IPS DF 6.9 (cell line): ENCODE measurements around the gene RGS21.

Experiments used
- DNase-seq: peaks from one replicate; pipeline ENCODE4 v3.0.0-alpha.2; 2013; ENCODE audit warnings: low read depth, low spot score
- H3K27ac ChIP-seq: one replicate; pipeline ENCODE4 v1.5.1; 2013; ENCODE audit warnings: low read length, control low read depth
- H3K27me3 ChIP-seq: 2 replicates; pipeline ENCODE4 v1.6.1; 2013; ENCODE audit warnings: mild to moderate bottlenecking, low read length; ENCODE audit not compliant: control insufficient read depth, insufficient read depth
- H3K36me3 ChIP-seq: 2 replicates; pipeline ENCODE4 v1.6.1; 2013; ENCODE audit warnings: low read length; ENCODE audit not compliant: control insufficient read depth, insufficient read depth
- H3K4me1 ChIP-seq: 2 replicates; pipeline ENCODE4 v1.6.1; 2013; ENCODE audit warnings: low read length; ENCODE audit not compliant: control insufficient read depth, insufficient read depth
- H3K4me3 ChIP-seq: 2 replicates; pipeline ENCODE4 v1.5.1; 2013; ENCODE audit warnings: mild to moderate bottlenecking, low read length
- H3K9me3 ChIP-seq: 2 replicates; pipeline ENCODE4 v1.6.1; 2013; ENCODE audit warnings: low read length, inconsistent platforms; ENCODE audit not compliant: control insufficient read depth, insufficient read depth
- WGBS: extraction: QIAGEN DNeasy Blood & Tissue Kit; methylation state at CpG from one replicate; pipeline ENCODE4 v1.1.7; 2013; ENCODE audit warnings: mixed read lengths, missing lambda C conversion rate; ENCODE audit not compliant: insufficient read length, insufficient coverage; 5-methylcytosine and 5-hydroxymethylcytosine counted together

The RGS21 gene

GRCh38 chr1:192376374-192376773 lies 59.6 kb downstream of the RGS21 start:
- no peak for DNase-seq
- Histone ChIP-seq H3K4me3 (no peak overlapping the region), H3K27ac (no peak overlapping the region), H3K27me3 (no peaks in the 10 kb centered on the region), H3K9me3 (no peaks in the 10 kb centered on the region), H3K36me3 (no peaks in the 10 kb centered on the region), H3K4me1 (no peaks in the 10 kb centered on the region)
- no CpG with 5 or more reads among the region's 3 CpGs for WGBS

- DNase-seq: no peak
- H3K9me3 ChIP-seq: no peaks in the 10 kb centered on the region
These were observed 61.5 kb downstream of the RGS21 start for GRCh38 chr1:192378276-192378675.

GRCh38 chr1:192378878-192379277 lies 62.1 kb downstream of the RGS21 start:
- DNase-seq: no peak
- no peaks in the 10 kb centered on the region for H3K9me3 ChIP-seq
- no peak overlapping the region for H3K27ac ChIP-seq
- H3K36me3 ChIP-seq: no peaks in the 10 kb centered on the region
- no peaks in the 10 kb centered on the region for H3K27me3 ChIP-seq
- no peaks in the 10 kb centered on the region for H3K4me1 ChIP-seq
- no peak overlapping the region for H3K4me3 ChIP-seq

More at GRCh38 chr1:192378276-192378675, 61.5 kb downstream of the RGS21 start:
- Histone ChIP-seq H3K4me1 (no peaks in the 10 kb centered on the region), H3K27me3 (no peaks in the 10 kb centered on the region), H3K27ac (no peak overlapping the region), H3K4me3 (no peak overlapping the region), H3K36me3 (no peaks in the 10 kb centered on the region)

- no peaks in the 10 kb centered on the region for H3K9me3 ChIP-seq
- H3K27ac ChIP-seq: no peak overlapping the region
- WGBS: no CpG with 5 or more reads among the region's 2 CpGs
- no peaks in the 10 kb centered on the region for H3K27me3 ChIP-seq
- DNase-seq: no peak
- no peaks in the 10 kb centered on the region for H3K36me3 ChIP-seq
- no peaks in the 10 kb centered on the region for H3K4me1 ChIP-seq
- H3K4me3 ChIP-seq: no peak overlapping the region
These were observed 62.8 kb downstream of the RGS21 start for GRCh38 chr1:192379554-192379953.

GRCh38 chr1:192382758-192383157 lies 66.0 kb downstream of the RGS21 start:
- Histone ChIP-seq H3K27me3 (no peaks in the 10 kb centered on the region), H3K9me3 (no peaks in the 10 kb centered on the region), H3K4me3 (no peak overlapping the region), H3K4me1 (no peaks in the 10 kb centered on the region), H3K27ac (no peak overlapping the region), H3K36me3 (no peaks in the 10 kb centered on the region)
- no CpG with 5 or more reads among the region's 2 CpGs for WGBS
- DNase-seq: no peak

GRCh38 chr1:192386051-192386650 lies 69.4 kb downstream of the RGS21 start:
- Histone ChIP-seq H3K36me3 (no peaks in the 10 kb centered on the region), H3K4me1 (no peaks in the 10 kb centered on the region), H3K4me3 (no peak overlapping the region)

GRCh38 chr1:192395211-192395610 lies 78.4 kb downstream of the RGS21 start:
- no peak overlapping the region for H3K4me3 ChIP-seq
- no peaks in the 10 kb centered on the region for H3K4me1 ChIP-seq
- no peak for DNase-seq
- no CpG with 5 or more reads among the region's 2 CpGs for WGBS
- no peaks in the 10 kb centered on the region for H3K36me3 ChIP-seq
- H3K9me3 ChIP-seq: no peaks in the 10 kb centered on the region
- H3K27me3 ChIP-seq: no peaks in the 10 kb centered on the region
- H3K27ac ChIP-seq: no peak overlapping the region

More at GRCh38 chr1:192386051-192386650, 69.4 kb downstream of the RGS21 start:
- no CpG with 5 or more reads among the region's 1 CpG for WGBS
- no peak for DNase-seq
- Histone ChIP-seq H3K27me3 (no peaks in the 10 kb centered on the region), H3K9me3 (no peaks in the 10 kb centered on the region), H3K27ac (no peak overlapping the region)

- H3K27ac ChIP-seq: no peak overlapping the region
- H3K4me1 ChIP-seq: no peaks in the 10 kb centered on the region
- H3K4me3 ChIP-seq: no peak overlapping the region
- H3K9me3 ChIP-seq: no peaks in the 10 kb centered on the region
- no peaks in the 10 kb centered on the region for H3K27me3 ChIP-seq
- H3K36me3 ChIP-seq: no peaks in the 10 kb centered on the region
- WGBS: no CpG with 5 or more reads among the region's 3 CpGs
- no peak for DNase-seq
These were observed 79.1 kb downstream of the RGS21 start for GRCh38 chr1:192395895-192396294.

- no CpG with 5 or more reads among the region's 4 CpGs for WGBS
- Histone ChIP-seq H3K9me3 (no peaks in the 10 kb centered on the region), H3K4me3 (no peak overlapping the region), H3K4me1 (no peaks in the 10 kb centered on the region), H3K27ac (no peak overlapping the region), H3K36me3 (no peaks in the 10 kb centered on the region), H3K27me3 (no peaks in the 10 kb centered on the region)
- no peak for DNase-seq
These were observed 82.4 kb downstream of the RGS21 start for GRCh38 chr1:192399161-192399560.

- H3K4me3 ChIP-seq: no peak overlapping the region
These were observed 85.0 kb downstream of the RGS21 start for GRCh38 chr1:192401825-192402224.

GRCh38 chr1:192402571-192402970 lies 85.8 kb downstream of the RGS21 start:
- Histone ChIP-seq H3K9me3 (no peaks in the 10 kb centered on the region), H3K36me3 (no peaks in the 10 kb centered on the region), H3K4me1 (no peaks in the 10 kb centered on the region), H3K27ac (no peak overlapping the region), H3K27me3 (no peaks in the 10 kb centered on the region), H3K4me3 (no peak overlapping the region)
- DNase-seq: no peak

More at GRCh38 chr1:192401825-192402224, 85.0 kb downstream of the RGS21 start:
- Histone ChIP-seq H3K27ac (no peak overlapping the region), H3K9me3 (no peaks in the 10 kb centered on the region), H3K27me3 (no peaks in the 10 kb centered on the region), H3K36me3 (no peaks in the 10 kb centered on the region), H3K4me1 (no peaks in the 10 kb centered on the region)
- WGBS: no CpG with 5 or more reads among the region's 1 CpG
- DNase-seq: no peak
